ENCODE measurements around the gene TRUB1.

- TF ChIP-seq GATA2 (IDR thresholded peaks at IDR 0.05; ENCODE audit: low read depth, low read length) (no peak), GATA3 (IDR thresholded peaks at IDR 0.05; ENCODE audit: low read depth, low read length) (no peak)
Measured at GRCh38 chr10:114931072-114931679, 6.8 kb upstream of the TRUB1 start.

Data from SH-SY5Y (cell line).